Vagina (tissue), 2 donors: Measurements from ENCODE around the gene MEG3. TPM values are rescaled to one million over a fixed set of nuclear protein-coding genes. Genes with fewer than 3 reads are reported as not detected.

Experiments used
- DNase-seq, 2 donors: peaks; one replicate each; pipeline ENCODE4 v3.0.0-alpha.2; 2017; ENCODE audit errors: extremely low spot score in 2 of 2
- H3K27ac ChIP-seq: fragments of 200-600 bp; sonication (generic); one replicate; pipeline ENCODE4 v1.5.1; 2019
- H3K27me3 ChIP-seq: fragments of 200-600 bp; sonication (generic); one replicate; pipeline ENCODE4 v1.5.1; 2019
- H3K36me3 ChIP-seq, 2 donors: fragments of 200-600 bp; sonication (generic); one replicate each; pipeline ENCODE4 v1.5.1; 2017 to 2019
- H3K4me1 ChIP-seq: fragments of 200-600 bp; sonication (generic); one replicate; pipeline ENCODE4 v1.5.1; 2019
- H3K4me3 ChIP-seq, 2 donors: fragments of 200-600 bp; sonication (generic); 1 replicate in 1 of 2; 2 replicates in 1 of 2; pipeline ENCODE4 v1.5.1; 2016 to 2019
- H3K9me3 ChIP-seq: fragments of 200-600 bp; sonication (generic); one replicate; pipeline ENCODE4 v1.5.1; 2019
- POLR2A ChIP-seq, 2 donors: fragments of 450-650 bp; IDR thresholded peaks; one replicate each; pipeline ENCODE4 v1.6.1; 2017; ENCODE audit warnings: antibody characterized with exemption in 2 of 2, mild to moderate bottlenecking in 2 of 2, moderate library complexity in 2 of 2
- POLR2AphosphoS5 ChIP-seq, 2 donors: sonication (generic); formaldehyde crosslinking; IDR thresholded peaks; one replicate each; pipeline ENCODE4 v1.9.0; 2017; ENCODE audit warnings: antibody characterized with exemption in 2 of 2, mild to moderate bottlenecking in 2 of 2, low read depth in 1 of 2; ENCODE audit not compliant: insufficient read depth in 1 of 2
- intact Hi-C: fragments of 100-400 bp; cut with DNase I; formaldehyde crosslinking; loops from one replicate; pipeline ENCODE4 v1.15.1; 2023
- total RNA-seq: library from RNA; depleted of rRNA; stranded (reverse); fragments of >200 nt; gene quantifications from one replicate; pipeline ENCODE4 v1.2.3, GENCODE V29; 2016
- TF ChIP-seq, protein P1 (sequence below), 3 experiments: fragments of 450-650 bp in 2 of 3; fragments of 200-600 bp in 1 of 3; sonication (generic) in 1 of 3; IDR thresholded peaks; one replicate each; pipeline ENCODE4 v1.5.1; 2017 to 2019; ENCODE audit warnings: antibody characterized with exemption in 3 of 3, mild to moderate bottlenecking in 2 of 3, moderate library complexity in 2 of 3

MEG3 gene
- total RNA-seq, 1 donor from 2014 or later = 126 TPM

DNA sequence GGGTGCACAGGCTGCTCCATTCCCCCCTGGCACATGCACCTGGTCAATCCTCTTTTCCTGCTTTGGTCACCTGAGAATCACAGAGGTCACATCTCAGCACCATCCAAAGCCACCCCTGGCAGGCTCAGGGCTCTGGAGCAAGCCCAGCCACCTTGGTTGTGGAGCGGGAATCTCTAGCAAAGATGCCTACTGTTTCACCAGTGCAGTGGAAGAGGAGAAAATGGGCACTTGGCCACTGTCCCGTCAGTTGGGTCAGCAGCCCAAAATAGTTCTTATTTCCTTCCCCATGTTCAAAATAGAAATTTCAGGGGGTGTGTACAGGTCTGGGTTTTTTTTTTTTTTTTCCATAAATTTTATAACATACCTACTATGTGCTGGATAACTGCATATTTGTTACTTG is 59.3 kb downstream of the MEG3 start:
- Histone ChIP-seq H3K27ac (no peak overlapping the region), H3K9me3 (no peaks in the 10 kb centered on the region), H3K36me3 (no peaks in the 10 kb centered on the region), H3K4me1 (no peaks in the 10 kb centered on the region), H3K27me3 (no peaks in the 10 kb centered on the region), H3K4me3 (no peak overlapping the region)
- intact Hi-C loops = no loop called here
- no peak for TF ChIP-seq POLR2AphosphoS5 (IDR thresholded peaks at IDR 0.05; ENCODE audit: insufficient read depth in 1 of 2, low read depth in 1 of 2)
- TF ChIP-seq POLR2A (IDR thresholded peaks at IDR 0.05) = no peak
- TF ChIP-seq, protein P1, sequence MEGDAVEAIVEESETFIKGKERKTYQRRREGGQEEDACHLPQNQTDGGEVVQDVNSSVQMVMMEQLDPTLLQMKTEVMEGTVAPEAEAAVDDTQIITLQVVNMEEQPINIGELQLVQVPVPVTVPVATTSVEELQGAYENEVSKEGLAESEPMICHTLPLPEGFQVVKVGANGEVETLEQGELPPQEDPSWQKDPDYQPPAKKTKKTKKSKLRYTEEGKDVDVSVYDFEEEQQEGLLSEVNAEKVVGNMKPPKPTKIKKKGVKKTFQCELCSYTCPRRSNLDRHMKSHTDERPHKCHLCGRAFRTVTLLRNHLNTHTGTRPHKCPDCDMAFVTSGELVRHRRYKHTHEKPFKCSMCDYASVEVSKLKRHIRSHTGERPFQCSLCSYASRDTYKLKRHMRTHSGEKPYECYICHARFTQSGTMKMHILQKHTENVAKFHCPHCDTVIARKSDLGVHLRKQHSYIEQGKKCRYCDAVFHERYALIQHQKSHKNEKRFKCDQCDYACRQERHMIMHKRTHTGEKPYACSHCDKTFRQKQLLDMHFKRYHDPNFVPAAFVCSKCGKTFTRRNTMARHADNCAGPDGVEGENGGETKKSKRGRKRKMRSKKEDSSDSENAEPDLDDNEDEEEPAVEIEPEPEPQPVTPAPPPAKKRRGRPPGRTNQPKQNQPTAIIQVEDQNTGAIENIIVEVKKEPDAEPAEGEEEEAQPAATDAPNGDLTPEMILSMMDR (IDR thresholded peaks at IDR 0.05) = no peak
- DNase-seq = no peak

DNA sequence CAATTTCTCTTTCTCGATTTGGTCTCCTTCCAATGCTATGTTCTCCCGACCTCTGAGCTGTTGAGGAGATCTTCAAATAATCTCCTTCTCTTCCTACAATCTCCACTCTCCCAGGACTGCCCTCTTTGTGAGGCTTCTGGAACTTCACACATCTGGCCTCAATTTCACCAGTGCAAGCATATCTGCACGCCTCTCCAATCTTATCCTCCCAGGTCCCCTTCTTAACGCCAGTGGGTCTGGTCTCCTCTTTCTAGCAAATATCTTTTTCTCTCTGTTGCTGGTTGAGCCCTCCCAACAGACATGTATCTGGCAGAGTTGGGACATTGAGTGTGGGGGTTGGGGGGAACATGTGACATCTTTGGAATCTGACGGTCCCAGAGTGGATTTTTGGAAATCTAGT is 59.7 kb downstream of the MEG3 start:
- no peak overlapping the region for H3K4me3 ChIP-seq
- intact Hi-C loops = no loop called here
- H3K9me3 ChIP-seq = no peaks in the 10 kb centered on the region
- no peaks in the 10 kb centered on the region for H3K27me3 ChIP-seq
- DNase-seq = no peak
- TF ChIP-seq POLR2A (IDR thresholded peaks at IDR 0.05) (no peak), POLR2AphosphoS5 (IDR thresholded peaks at IDR 0.05; ENCODE audit: insufficient read depth in 1 of 2, low read depth in 1 of 2) (no peak)
- TF ChIP-seq, protein P1 (IDR thresholded peaks at IDR 0.05) = no peak
- no peaks in the 10 kb centered on the region for H3K36me3 ChIP-seq
- H3K27ac ChIP-seq = no peak overlapping the region
- H3K4me1 ChIP-seq = no peaks in the 10 kb centered on the region

DNA sequence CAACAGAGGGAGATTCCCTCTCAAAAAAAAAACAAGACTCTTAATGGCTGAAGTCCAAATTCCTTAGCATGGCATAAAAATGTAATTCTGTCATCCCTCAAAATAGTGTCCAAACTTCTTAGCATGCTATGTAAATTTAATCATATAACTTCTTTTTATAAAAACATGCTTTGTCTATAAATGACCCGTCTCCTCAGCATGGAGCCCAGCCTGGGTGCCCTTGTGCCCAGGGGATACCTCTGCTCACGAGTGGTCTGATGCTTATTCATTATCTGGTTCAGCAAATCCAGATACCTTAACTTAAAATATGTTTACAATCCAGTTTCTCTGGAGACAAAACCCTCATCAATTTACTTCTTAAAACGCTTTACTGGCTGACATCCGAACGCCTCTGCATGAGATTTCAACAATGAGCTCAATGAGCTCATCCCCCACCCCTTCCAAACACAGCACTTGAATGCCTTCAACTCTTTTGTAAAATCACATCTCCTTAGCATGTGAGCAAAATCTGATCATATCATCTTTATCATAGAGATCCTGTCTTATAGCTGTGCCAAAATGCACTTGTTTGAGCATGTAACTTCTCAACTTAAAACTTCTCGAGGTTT is 61.9 kb downstream of the MEG3 start:
- no peak overlapping the region for H3K27ac ChIP-seq
- intact Hi-C loops = no loop called here

DNA sequence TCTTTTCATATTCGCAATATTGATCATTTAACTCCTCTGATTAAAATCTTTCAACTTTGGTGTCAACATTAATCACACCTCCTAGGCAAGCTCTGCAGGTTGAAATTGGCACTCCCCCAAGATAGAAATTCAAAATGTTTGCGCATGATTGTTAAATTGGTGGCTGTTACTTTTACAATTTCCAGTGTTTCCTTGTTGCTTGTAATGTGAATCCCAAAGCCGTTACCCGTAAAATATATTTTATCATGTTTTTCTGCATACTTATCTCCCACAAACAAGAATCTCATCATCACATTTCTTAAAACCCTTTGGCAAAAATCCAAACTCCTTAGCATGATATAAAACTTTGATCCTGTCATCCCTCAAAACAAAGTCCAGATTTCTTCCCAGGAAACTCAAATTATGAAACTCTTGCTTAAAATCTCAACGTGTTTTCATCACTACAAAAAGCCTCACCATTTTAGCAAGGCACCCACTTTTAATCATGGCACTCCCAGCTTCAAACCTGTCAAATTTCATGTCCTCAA is 62.9 kb downstream of the MEG3 start:
- Histone ChIP-seq H3K9me3 (no peaks in the 10 kb centered on the region), H3K4me3 (no peak overlapping the region), H3K36me3 (no peaks in the 10 kb centered on the region), H3K27ac (no peak overlapping the region), H3K4me1 (no peaks in the 10 kb centered on the region), H3K27me3 (no peaks in the 10 kb centered on the region)
- intact Hi-C loops = no loop called here
- TF ChIP-seq POLR2A (IDR thresholded peaks at IDR 0.05) (no peak), POLR2AphosphoS5 (IDR thresholded peaks at IDR 0.05; ENCODE audit: insufficient read depth in 1 of 2, low read depth in 1 of 2) (no peak)
- TF ChIP-seq, protein P1 (IDR thresholded peaks at IDR 0.05) = no peak
- no peak for DNase-seq

More for the DNA sequence above, 61.9 kb downstream of the MEG3 start:
- Histone ChIP-seq H3K4me1 (no peaks in the 10 kb centered on the region), H3K36me3 (no peaks in the 10 kb centered on the region), H3K4me3 (no peak overlapping the region), H3K9me3 (no peaks in the 10 kb centered on the region), H3K27me3 (no peaks in the 10 kb centered on the region)
- TF ChIP-seq POLR2AphosphoS5 (IDR thresholded peaks at IDR 0.05; ENCODE audit: insufficient read depth in 1 of 2, low read depth in 1 of 2) (no peak), POLR2A (IDR thresholded peaks at IDR 0.05) (no peak)
- TF ChIP-seq, protein P1 (IDR thresholded peaks at IDR 0.05) = no peak
- no peak for DNase-seq

DNA sequence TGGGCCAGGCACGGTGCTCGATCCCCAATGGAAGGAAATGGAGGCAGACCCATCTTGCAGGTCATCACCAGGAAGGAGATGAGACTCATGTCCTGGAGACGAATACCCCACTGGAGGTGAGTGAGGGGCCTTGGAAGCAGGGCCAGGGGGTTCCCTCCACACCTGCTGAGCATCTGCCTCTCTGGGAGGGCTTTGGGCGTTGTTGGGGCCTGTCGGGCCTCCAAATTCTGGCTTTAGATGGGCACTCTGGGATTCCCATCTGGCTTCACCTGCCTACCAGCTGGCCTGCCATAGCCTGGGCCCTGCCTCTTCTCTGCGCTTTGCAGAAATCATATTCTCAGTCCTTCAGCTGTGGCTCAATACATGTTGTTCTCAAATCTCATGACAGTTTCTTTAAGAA is 63.7 kb downstream of the MEG3 start:
- TF ChIP-seq, protein P1 (IDR thresholded peaks at IDR 0.05) = no peak
- TF ChIP-seq POLR2AphosphoS5 (IDR thresholded peaks at IDR 0.05; ENCODE audit: insufficient read depth in 1 of 2, low read depth in 1 of 2) (no peak), POLR2A (IDR thresholded peaks at IDR 0.05) (no peak)
- Histone ChIP-seq H3K4me3 (no peak overlapping the region), H3K27ac (no peak overlapping the region), H3K27me3 (no peaks in the 10 kb centered on the region), H3K4me1 (no peaks in the 10 kb centered on the region), H3K9me3 (no peaks in the 10 kb centered on the region), H3K36me3 (no peaks in the 10 kb centered on the region)
- DNase-seq = no peak
- intact Hi-C loops = no loop called here
